Calu3 (cell line): ENCODE results near the gene SRGAP3. TPM values are rescaled to one million over a fixed set of nuclear protein-coding genes. Genes with fewer than 3 reads are reported as not detected.

Source experiments
- BruUV-seq: library from RNA; stranded (reverse); fragments of 400-500 nt; replicated peaks from 2 replicates; lab custom pipeline; 2021; lab: Mats Ljungman, UMichigan
- CTCF ChIA-PET: fragments of 300-600 bp; sonication (Branson Sonifier 250); formaldehyde crosslinking; loops from one replicate; lab custom pipeline; 2022; ENCODE audit warnings: antibody characterized with exemption; lab: Charles Lee
- DNase-seq: peaks from one replicate; pipeline ENCODE4 v3.0.0; 2022
- H3K27ac Mint-ChIP-seq: one replicate; pipeline ENCODE4 v1.8.0; 2022; ENCODE audit warnings: mixed read lengths; ENCODE audit not compliant: unreplicated experiment
- H3K27me3 Mint-ChIP-seq: one replicate; pipeline ENCODE4 v1.8.0; 2022; ENCODE audit warnings: mixed read lengths; ENCODE audit not compliant: unreplicated experiment
- H3K36me3 Mint-ChIP-seq: one replicate; pipeline ENCODE4 v1.8.0; 2022; ENCODE audit warnings: mild to moderate bottlenecking, moderate library complexity, mixed read lengths; ENCODE audit not compliant: insufficient read depth, unreplicated experiment
- H3K4me1 Mint-ChIP-seq: one replicate; pipeline ENCODE4 v1.8.0; 2022; ENCODE audit warnings: mild to moderate bottlenecking, low read depth, mixed read lengths; ENCODE audit not compliant: unreplicated experiment
- H3K4me3 Mint-ChIP-seq: one replicate; pipeline ENCODE4 v1.8.0; 2022; ENCODE audit warnings: mild to moderate bottlenecking, low read depth, moderate library complexity, mixed read lengths; ENCODE audit not compliant: unreplicated experiment
- H3K9me3 Mint-ChIP-seq: one replicate; pipeline ENCODE4 v1.8.0; 2022; ENCODE audit warnings: low read depth, mixed read lengths; ENCODE audit not compliant: unreplicated experiment
- CTCF ChIP-seq: fragments of 200-600 bp; IDR thresholded peaks from one replicate; pipeline ENCODE4 v1.8.0; 2022; ENCODE audit warnings: antibody characterized with exemption; ENCODE audit not compliant: unreplicated experiment
- intact Hi-C: fragments of 100-400 bp; cut with micrococcal nuclease; formaldehyde crosslinking; loops from one replicate; pipeline ENCODE4 v1.10.0; 2022; ENCODE audit not compliant: unreplicated experiment
- total RNA-seq: library from RNA; stranded (reverse); gene quantifications from 2 replicates; pipeline ENCODE4 v1.2.3, GENCODE V29; 2022

SRGAP3 gene
- total RNA-seq, 1 experiment from 2014 or later, result 8.2 TPM

GRCh38 chr3:9081184-9081818 lies 168.1 kb downstream of the SRGAP3 start:
- CTCF ChIA-PET, result no interaction called here
- DNase-seq, result no peak
- BruUV-seq, result no TSS peak
- Mint-ChIP-seq H3K4me3 (no peak overlapping the region), H3K4me1 (no peaks in the 10 kb centered on the region), H3K27me3 (peaks cover 25% of the 10 kb centered on the region), H3K9me3 (no peaks in the 10 kb centered on the region), H3K36me3 (no peaks in the 10 kb centered on the region), H3K27ac (no peak overlapping the region)
- no peak for TF ChIP-seq CTCF
- intact Hi-C loops, result no loop called here

- H3K4me3 Mint-ChIP-seq, result no peak overlapping the region
- CTCF ChIA-PET, result no interaction called here
Observed at GRCh38 chr3:9080163-9080562, 169.3 kb downstream of the SRGAP3 start.

GRCh38 chr3:9079676-9080075 lies 169.8 kb downstream of the SRGAP3 start:
- Mint-ChIP-seq H3K36me3 (no peaks in the 10 kb centered on the region), H3K27ac (no peak overlapping the region), H3K9me3 (no peaks in the 10 kb centered on the region), H3K4me1 (no peaks in the 10 kb centered on the region), H3K4me3 (no peak overlapping the region), H3K27me3 (peaks cover 23% of the 10 kb centered on the region)
- CTCF ChIA-PET, result no interaction called here
- DNase-seq, result no peak
- BruUV-seq, result no TSS peak
- no peak for TF ChIP-seq CTCF
- intact Hi-C loops, result no loop called here

More at GRCh38 chr3:9080163-9080562, 169.3 kb downstream of the SRGAP3 start:
- H3K4me1 Mint-ChIP-seq, result no peaks in the 10 kb centered on the region
- peaks cover 25% of the 10 kb centered on the region for H3K27me3 Mint-ChIP-seq
- H3K27ac Mint-ChIP-seq, result no peak overlapping the region
- no peaks in the 10 kb centered on the region for H3K9me3 Mint-ChIP-seq
- intact Hi-C loops, result no loop called here
- BruUV-seq, result no TSS peak
- TF ChIP-seq CTCF, result no peak
- H3K36me3 Mint-ChIP-seq, result no peaks in the 10 kb centered on the region
- DNase-seq, result no peak

GRCh38 chr3:9078561-9079240 lies 170.7 kb downstream of the SRGAP3 start:
- DNase-seq, result no peak
- no peaks in the 10 kb centered on the region for H3K4me1 Mint-ChIP-seq
- intact Hi-C loops, result no loop called here
- no peak for TF ChIP-seq CTCF
- H3K27ac Mint-ChIP-seq, result no peak overlapping the region
- no TSS peak for BruUV-seq
- CTCF ChIA-PET, result no interaction called here
- H3K4me3 Mint-ChIP-seq, result no peak overlapping the region
- H3K9me3 Mint-ChIP-seq, result no peaks in the 10 kb centered on the region
- no peaks in the 10 kb centered on the region for H3K36me3 Mint-ChIP-seq
- H3K27me3 Mint-ChIP-seq, result peaks cover 14% of the 10 kb centered on the region
